ENCODE measurements around the gene CHCHD10.
A peak's percentile ranks its signal among the peaks of the same experiment; 100 is the strongest.

Gene CHCHD10

DNA sequence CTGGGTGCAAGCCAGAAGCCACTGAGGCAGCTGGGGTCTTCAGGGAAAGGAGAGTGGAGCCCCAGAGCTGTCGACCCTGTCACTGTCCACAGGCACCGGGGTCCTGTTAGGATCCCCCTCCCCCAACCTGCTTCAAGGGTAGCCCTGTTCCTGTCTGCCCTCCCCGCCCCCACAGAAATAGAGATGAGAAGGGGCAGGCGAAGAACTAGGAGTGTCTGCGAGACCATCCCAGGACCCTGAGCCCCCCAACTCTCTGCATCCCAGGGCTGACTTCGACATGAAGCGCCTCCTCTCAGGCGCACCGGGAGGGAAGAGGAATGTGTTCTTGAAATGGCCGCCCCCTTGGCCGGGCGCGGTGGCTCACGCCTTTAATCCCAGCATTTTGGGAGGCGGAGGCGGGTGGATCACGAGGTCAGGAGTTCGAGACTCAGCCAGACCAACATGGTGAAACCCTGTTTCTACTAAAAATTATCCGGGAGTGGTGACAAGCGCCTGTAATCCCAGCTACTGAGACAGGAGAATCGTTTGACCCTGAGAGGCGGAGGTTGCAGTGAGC lies 16.3 kb downstream of the CHCHD10 start:
- Histone ChIP-seq H3K18ac (ENCODE audit: low read depth in 1 of 2, low read length in 2 of 2) (peak overlapping the region; percentile 65 to 97), H2AFZ (ENCODE audit: low read depth, low read length) (peak overlapping the region; percentile 98), H3K4me1 (ENCODE audit: control insufficient read depth, insufficient read depth, low read depth, low read length) (peaks cover 8% of the 10 kb centered on the region), H3K23ac (ENCODE audit: low read length in 2 of 2) (no peak overlapping the region), H3K27ac (ENCODE audit: low read length, poor library complexity, severe bottlenecking) (peak overlapping the region; percentile 58), H3K79me1 (replicated peaks; ENCODE audit: low read length, poor library complexity, severe bottlenecking) (peaks cover 17% of the 10 kb centered on the region), H3K36me3 (ENCODE audit: control insufficient read depth in 1 of 2, insufficient read depth in 2 of 2, low read depth in 1 of 2, low read length in 2 of 2) (no peaks in the 10 kb centered on the region), H2BK12ac (ENCODE audit: low read length in 2 of 2) (peak overlapping the region in 1 of 2 experiments; percentile 87), H3K4ac (ENCODE audit: low read depth in 1 of 2, low read length in 2 of 2) (peak overlapping the region; percentile 39 to 98), H2BK5ac (ENCODE audit: low read depth, low read length, poor library complexity, severe bottlenecking) (no peak overlapping the region), H4K91ac (ENCODE audit: low read length) (peak overlapping the region; percentile 60), H4K8ac (ENCODE audit: low read length) (peak overlapping the region; percentile 95), H2BK15ac (ENCODE audit: low read depth, poor library complexity, severe bottlenecking) (no peak overlapping the region), H3K14ac (ENCODE audit: low read length in 2 of 2) (peak overlapping the region in 1 of 2 experiments; percentile 88), H3K27me3 (ENCODE audit: control insufficient read depth in 1 of 2, insufficient read depth in 1 of 2, low read length in 2 of 2) (no peaks in the 10 kb centered on the region), H3K9me3 (ENCODE audit: control insufficient read depth, low read length) (no peaks in the 10 kb centered on the region), H3K4me2 (ENCODE audit: low read length, poor library complexity, severe bottlenecking) (peak overlapping the region; percentile 72), H2AK5ac (ENCODE audit: low read length, severe bottlenecking) (no peak overlapping the region), H2BK120ac (ENCODE audit: low read depth, low read length) (peak overlapping the region; percentile 56), H3K4me3 (ENCODE audit: insufficient read depth in 1 of 2, low read depth in 1 of 2, low read length in 2 of 2) (peak overlapping the region; percentile 89 to 93), H3K9ac (ENCODE audit: low read length) (peak overlapping the region; percentile 91)
- no peak for DNase-seq
- 44% methylated on average over 20 of the region's 22 CpGs for WGBS

DNA sequence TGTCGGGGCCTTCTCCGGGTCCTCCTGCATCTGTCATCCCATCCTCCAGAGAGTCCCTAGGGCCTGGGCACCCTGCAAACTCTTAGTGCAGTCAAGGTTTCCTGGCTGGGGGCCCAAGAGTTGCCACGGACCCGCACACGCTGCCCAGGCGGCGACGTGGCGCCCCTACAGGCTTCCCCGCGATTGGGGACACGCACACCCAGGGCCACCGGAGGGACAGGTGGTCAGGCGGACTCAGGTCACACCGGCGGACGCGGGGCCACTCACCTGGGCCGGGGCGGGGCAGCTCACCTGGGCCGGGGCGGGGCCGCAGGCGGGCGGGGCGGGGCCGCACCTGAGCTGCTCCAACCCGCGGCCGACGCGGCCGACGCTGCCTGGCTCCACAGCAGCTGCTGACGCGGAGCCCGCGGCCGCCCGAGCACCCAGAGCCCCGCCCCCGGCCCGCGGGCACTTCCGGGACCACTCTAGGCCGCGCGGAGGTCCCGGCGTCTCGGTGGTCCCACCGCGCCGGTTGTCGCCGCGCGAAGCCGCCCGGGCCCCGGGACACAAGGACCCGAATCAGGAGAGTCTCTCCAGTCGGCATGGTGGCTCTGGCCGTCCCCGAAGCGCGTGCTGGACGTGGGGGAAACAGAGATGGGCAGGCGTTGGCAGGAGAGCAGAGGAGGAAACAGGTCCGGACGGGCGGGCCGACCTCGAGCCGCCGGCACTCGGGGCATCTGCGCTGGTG lies 16.9 kb downstream of the CHCHD10 start, which contains the start of gene ZNF70:
Gene ZNF70, minus strand, starts transcription at position 399 of the 727 bp plus-strand sequence. CDS start 5,972 bp downstream, outside the sequence.
- H2AFZ ChIP-seq (ENCODE audit: low read depth, low read length) = peak within 1 kb of the TSS; percentile 98
- H2BK120ac ChIP-seq (ENCODE audit: low read depth, low read length) = peak within 1 kb of the TSS; percentile 56
- peak within 1 kb of the TSS; percentile 91 for H3K9ac ChIP-seq (ENCODE audit: low read length)
- no peaks in the 10 kb centered on the region for H3K27me3 ChIP-seq (ENCODE audit: control insufficient read depth in 1 of 2, insufficient read depth in 1 of 2, low read length in 2 of 2)
- under 1% methylated on average over 51 of the region's 78 CpGs for WGBS
- peaks cover 22% of the 10 kb centered on the region for H3K79me1 ChIP-seq (replicated peaks; ENCODE audit: low read length, poor library complexity, severe bottlenecking)
- peak within 1 kb of the TSS in 1 of 2 experiments; percentile 87 for H2BK12ac ChIP-seq (ENCODE audit: low read length in 2 of 2)
- peak within 1 kb of the TSS; percentile 58 for H3K27ac ChIP-seq (ENCODE audit: low read length, poor library complexity, severe bottlenecking)
- peak within 1 kb of the TSS; percentile 89 to 93 for H3K4me3 ChIP-seq (ENCODE audit: insufficient read depth in 1 of 2, low read depth in 1 of 2, low read length in 2 of 2)
- peak within 1 kb of the TSS; percentile 95 for H4K8ac ChIP-seq (ENCODE audit: low read length)
- H2BK5ac ChIP-seq (ENCODE audit: low read depth, low read length, poor library complexity, severe bottlenecking) = peak within 1 kb of the TSS; percentile 9
- no peak within 1 kb of the TSS for H2AK5ac ChIP-seq (ENCODE audit: low read length, severe bottlenecking)
- no peak within 1 kb of the TSS for H3K23ac ChIP-seq (ENCODE audit: low read length in 2 of 2)
- H4K91ac ChIP-seq (ENCODE audit: low read length) = peak within 1 kb of the TSS; percentile 81
- DNase-seq = peak; percentile 75
- no peaks in the 10 kb centered on the region for H3K9me3 ChIP-seq (ENCODE audit: control insufficient read depth, low read length)
- H3K14ac ChIP-seq (ENCODE audit: low read length in 2 of 2) = peak within 1 kb of the TSS in 1 of 2 experiments; percentile 88
- H3K36me3 ChIP-seq (ENCODE audit: control insufficient read depth in 1 of 2, insufficient read depth in 2 of 2, low read depth in 1 of 2, low read length in 2 of 2) = peaks cover 0 to under 1% of the 10 kb centered on the region in 2 experiments
- H3K18ac ChIP-seq (ENCODE audit: low read depth in 1 of 2, low read length in 2 of 2) = peak within 1 kb of the TSS; percentile 65 to 97
- H3K4me1 ChIP-seq (ENCODE audit: control insufficient read depth, insufficient read depth, low read depth, low read length) = peaks cover 8% of the 10 kb centered on the region
- peak within 1 kb of the TSS; percentile 95 for H3K4me2 ChIP-seq (ENCODE audit: low read length, poor library complexity, severe bottlenecking)
- peak within 1 kb of the TSS; percentile 58 to 98 for H3K4ac ChIP-seq (ENCODE audit: low read depth in 1 of 2, low read length in 2 of 2)
- H2BK15ac ChIP-seq (ENCODE audit: low read depth, poor library complexity, severe bottlenecking) = peak within 1 kb of the TSS; percentile 15

DNA sequence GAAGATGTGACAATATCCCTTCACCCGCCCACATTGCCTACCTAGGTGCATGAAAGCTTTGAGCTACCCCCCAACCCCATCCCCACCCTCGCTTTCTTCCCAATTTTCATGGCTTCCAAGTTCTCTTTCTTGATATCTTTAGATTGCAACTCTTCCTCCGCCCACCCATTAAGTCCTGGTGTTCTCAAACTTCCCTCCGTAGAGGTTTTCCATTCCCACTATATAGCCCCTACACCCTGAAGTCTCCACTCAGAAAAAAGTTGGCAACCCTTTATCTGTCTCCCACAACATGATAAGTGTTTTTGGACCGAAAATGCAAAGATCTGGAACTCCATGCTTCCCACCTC lies 17.4 kb downstream of the CHCHD10 start:
- peak; percentile 15 for DNase-seq
- Histone ChIP-seq H3K4me1 (ENCODE audit: control insufficient read depth, insufficient read depth, low read depth, low read length) (peaks cover 8% of the 10 kb centered on the region), H3K4me2 (ENCODE audit: low read length, poor library complexity, severe bottlenecking) (peak overlapping the region; percentile 95), H2AFZ (ENCODE audit: low read depth, low read length) (no peak overlapping the region), H3K27ac (ENCODE audit: low read length, poor library complexity, severe bottlenecking) (no peak overlapping the region), H3K4me3 (ENCODE audit: insufficient read depth in 1 of 2, low read depth in 1 of 2, low read length in 2 of 2) (peak overlapping the region; percentile 89 to 93), H3K23ac (ENCODE audit: low read length in 2 of 2) (no peak overlapping the region), H2BK12ac (ENCODE audit: low read length in 2 of 2) (no peak overlapping the region), H3K18ac (ENCODE audit: low read depth in 1 of 2, low read length in 2 of 2) (peak overlapping the region; percentile 59 to 81), H3K79me1 (replicated peaks; ENCODE audit: low read length, poor library complexity, severe bottlenecking) (peaks cover 25% of the 10 kb centered on the region), H3K9me3 (ENCODE audit: control insufficient read depth, low read length) (no peaks in the 10 kb centered on the region), H4K91ac (ENCODE audit: low read length) (no peak overlapping the region), H3K27me3 (ENCODE audit: control insufficient read depth in 1 of 2, insufficient read depth in 1 of 2, low read length in 2 of 2) (no peaks in the 10 kb centered on the region), H4K8ac (ENCODE audit: low read length) (peak overlapping the region; percentile 59), H2BK5ac (ENCODE audit: low read depth, low read length, poor library complexity, severe bottlenecking) (no peak overlapping the region), H3K9ac (ENCODE audit: low read length) (peak overlapping the region; percentile 86), H2BK120ac (ENCODE audit: low read depth, low read length) (peak overlapping the region; percentile 15), H2BK15ac (ENCODE audit: low read depth, poor library complexity, severe bottlenecking) (no peak overlapping the region), H2AK5ac (ENCODE audit: low read length, severe bottlenecking) (no peak overlapping the region), H3K36me3 (ENCODE audit: control insufficient read depth in 1 of 2, insufficient read depth in 2 of 2, low read depth in 1 of 2, low read length in 2 of 2) (peaks cover 0 to 6% of the 10 kb centered on the region in 2 experiments), H3K4ac (ENCODE audit: low read depth in 1 of 2, low read length in 2 of 2) (peak overlapping the region; percentile 58 to 79), H3K14ac (ENCODE audit: low read length in 2 of 2) (peak overlapping the region in 1 of 2 experiments; percentile 61)
- whole genome bisulfite sequencing = 45% methylated on average over 5 of the region's 5 CpGs

DNA sequence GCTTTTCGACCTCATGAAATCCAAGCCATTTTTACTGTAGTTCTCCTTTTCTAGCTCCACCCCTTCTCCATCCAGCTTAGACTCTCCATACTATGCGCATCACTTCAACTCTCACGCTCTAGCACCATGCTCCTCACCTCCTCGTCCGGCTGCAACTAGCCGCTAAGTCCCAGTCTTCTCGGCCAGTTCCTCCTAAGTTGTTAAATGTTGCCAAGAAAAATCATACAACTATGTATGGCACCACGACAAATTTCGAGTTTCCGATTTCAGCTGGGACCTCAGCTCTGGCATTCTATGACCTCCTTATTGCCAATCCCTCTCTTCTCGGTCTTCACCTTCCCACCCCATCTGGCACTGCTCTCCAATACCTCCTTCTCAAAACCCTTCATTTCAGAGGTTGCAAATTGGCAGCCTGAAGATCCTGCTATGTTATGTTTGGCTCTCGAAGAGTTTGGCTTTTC lies 17.9 kb downstream of the CHCHD10 start:
- Histone ChIP-seq H3K18ac (ENCODE audit: low read depth in 1 of 2, low read length in 2 of 2) (no peak overlapping the region), H3K23ac (ENCODE audit: low read length in 2 of 2) (peak overlapping the region in 1 of 2 experiments; percentile 81), H4K8ac (ENCODE audit: low read length) (no peak overlapping the region), H4K91ac (ENCODE audit: low read length) (no peak overlapping the region), H2BK120ac (ENCODE audit: low read depth, low read length) (no peak overlapping the region), H3K4me2 (ENCODE audit: low read length, poor library complexity, severe bottlenecking) (no peak overlapping the region), H3K79me1 (replicated peaks; ENCODE audit: low read length, poor library complexity, severe bottlenecking) (peaks cover 25% of the 10 kb centered on the region), H2BK5ac (ENCODE audit: low read depth, low read length, poor library complexity, severe bottlenecking) (no peak overlapping the region), H2AK5ac (ENCODE audit: low read length, severe bottlenecking) (no peak overlapping the region), H2BK15ac (ENCODE audit: low read depth, poor library complexity, severe bottlenecking) (no peak overlapping the region), H3K4ac (ENCODE audit: low read depth in 1 of 2, low read length in 2 of 2) (no peak overlapping the region), H3K27me3 (ENCODE audit: control insufficient read depth in 1 of 2, insufficient read depth in 1 of 2, low read length in 2 of 2) (no peaks in the 10 kb centered on the region), H3K36me3 (ENCODE audit: control insufficient read depth in 1 of 2, insufficient read depth in 2 of 2, low read depth in 1 of 2, low read length in 2 of 2) (peaks cover 4 to 8% of the 10 kb centered on the region in 2 experiments), H3K4me1 (ENCODE audit: control insufficient read depth, insufficient read depth, low read depth, low read length) (peaks cover 8% of the 10 kb centered on the region), H3K9ac (ENCODE audit: low read length) (no peak overlapping the region), H3K4me3 (ENCODE audit: insufficient read depth in 1 of 2, low read depth in 1 of 2, low read length in 2 of 2) (peak overlapping the region in 1 of 2 experiments; percentile 93), H3K14ac (ENCODE audit: low read length in 2 of 2) (peak overlapping the region in 1 of 2 experiments; percentile 57), H2BK12ac (ENCODE audit: low read length in 2 of 2) (no peak overlapping the region), H3K27ac (ENCODE audit: low read length, poor library complexity, severe bottlenecking) (no peak overlapping the region), H2AFZ (ENCODE audit: low read depth, low read length) (no peak overlapping the region), H3K9me3 (ENCODE audit: control insufficient read depth, low read length) (no peaks in the 10 kb centered on the region)
- DNase-seq = no peak
- WGBS = 95% methylated on average over 12 of the region's 12 CpGs
